Activated T-cell treated with anti-CD3 and anti-CD28 coated beads for 4 hours (primary cell): ENCODE measurements around the gene OSBPL8.
"Not testable (repeated sequence)": the region's sequence is repeated elsewhere in the genome, so short reads cannot be mapped to it uniquely, and the experiment has no call there.

Source experiments
- DNase-seq: peaks from one replicate; pipeline ENCODE4 v3.0.0-alpha.2; 2020

The OSBPL8 gene

GRCh38 chr12:76519538-76519937 lies 40.0 kb downstream of the OSBPL8 start:
- DNase-seq: no peak

- DNase-seq: no peak
Measured at GRCh38 chr12:76518699-76519098, 40.9 kb downstream of the OSBPL8 start.

- DNase-seq: no peak
Measured at GRCh38 chr12:76515271-76515670, 44.3 kb downstream of the OSBPL8 start.

- DNase-seq: not testable (repeated sequence)
Measured at GRCh38 chr12:76511116-76511716, 48.4 kb downstream of the OSBPL8 start.

- DNase-seq: no peak
Measured at GRCh38 chr12:76508128-76508980, 51.2 kb downstream of the OSBPL8 start.

GRCh38 chr12:76506149-76506548 lies 53.4 kb downstream of the OSBPL8 start:
- DNase-seq: no peak

GRCh38 chr12:76505050-76505449 lies 54.5 kb downstream of the OSBPL8 start:
- DNase-seq: no peak

- no peak for DNase-seq
Measured at GRCh38 chr12:76504606-76505005, 55.0 kb downstream of the OSBPL8 start.

- DNase-seq: no peak
Measured at GRCh38 chr12:76503957-76504356, 55.6 kb downstream of the OSBPL8 start.

GRCh38 chr12:76501390-76501789 lies 58.2 kb downstream of the OSBPL8 start:
- no peak for DNase-seq

- not testable (repeated sequence) for DNase-seq
Measured at GRCh38 chr12:76499136-76499535, 60.4 kb downstream of the OSBPL8 start.

- DNase-seq: no peak
Measured at GRCh38 chr12:76495556-76495955, 64.0 kb downstream of the OSBPL8 start.

- DNase-seq: no peak
Measured at GRCh38 chr12:76491292-76491691, 68.3 kb downstream of the OSBPL8 start.

- DNase-seq: no peak
Measured at GRCh38 chr12:76490763-76491162, 68.8 kb downstream of the OSBPL8 start.

- DNase-seq: no peak
Measured at GRCh38 chr12:76489737-76490136, 69.8 kb downstream of the OSBPL8 start.

- no peak for DNase-seq
Measured at GRCh38 chr12:76486011-76486410, 73.6 kb downstream of the OSBPL8 start.

GRCh38 chr12:76480796-76481195 lies 78.8 kb downstream of the OSBPL8 start:
- DNase-seq: no peak

- no peak for DNase-seq
Measured at GRCh38 chr12:76478045-76478444, 81.5 kb downstream of the OSBPL8 start.

- DNase-seq: not testable (repeated sequence)
Measured at GRCh38 chr12:76472862-76473261, 86.7 kb downstream of the OSBPL8 start.

- no peak for DNase-seq
Measured at GRCh38 chr12:76471579-76471978, 88.0 kb downstream of the OSBPL8 start.

- DNase-seq: no peak
Measured at GRCh38 chr12:76470028-76470939, 89.3 kb downstream of the OSBPL8 start.

GRCh38 chr12:76464631-76465166 lies 94.9 kb downstream of the OSBPL8 start:
- DNase-seq: no peak

- DNase-seq: no peak
Measured at GRCh38 chr12:76462668-76463224, 96.8 kb downstream of the OSBPL8 start.
